ENCODE measurements around the gene KCNE5. TPM values are rescaled to one million over a fixed set of nuclear protein-coding genes. Genes with fewer than 3 reads are reported as not detected.

KCNE5 gene
- total RNA-seq, result 0.30 and 0.55 TPM in 2 replicates

GRCh38 chrX:109624641-109625616 is at the start of gene KCNE5:
KCNE5 (minus strand) TSS chrX:109625172; CDS start chrX:109625020, 152 bp downstream.

Other genes starting within 250 kb of the KCNE5 start
- gene GUCY2F, start 143.1 kb downstream of the KCNE5 start, total RNA-seq, result 0.05 TPM in 1 of 2 replicates, not detected in the other
- 7.8 and 11.6 TPM in 2 replicates for gene NXT2, start 88.3 kb downstream of the KCNE5 start, total RNA-seq
- gene ACSL4, start 108.1 kb upstream of the KCNE5 start, total RNA-seq, result 152 and 189 TPM in 2 replicates

All from smooth muscle cell of the umbilical artery (primary cell).